DND-41 (cell line): ENCODE results near the gene PROSER2.

Experiments used
- CTCF ChIP-seq: IDR thresholded peaks from 2 replicates; pipeline ENCODE4 v1.5.1; 2012; ENCODE audit warnings: borderline replicate concordance, low read length, moderate library complexity, mild to moderate bottlenecking; ENCODE audit not compliant: poor library complexity, severe bottlenecking; ENCODE audit errors: extremely low read depth
- EZH2 ChIP-seq: IDR thresholded peaks from 3 replicates; pipeline ENCODE4 v1.6.1; 2012; ENCODE audit warnings: borderline replicate concordance, low read depth, mild to moderate bottlenecking, moderate library complexity, low read length, inconsistent platforms; ENCODE audit not compliant: severe bottlenecking

GRCh38 chr10:11901833-11902475 is 78.8 kb downstream of the PROSER2 start:
- TF ChIP-seq CTCF: no peak
- no peak for TF ChIP-seq EZH2
